Upper lobe of left lung (tissue), 6 donors: ENCODE data around the gene PPP1R26. TPM values are rescaled to one million over a fixed set of nuclear protein-coding genes. Genes with fewer than 3 reads are reported as not detected.
"Not testable (repeated sequence)": the region's sequence is repeated elsewhere in the genome, so short reads cannot be mapped to it uniquely, and the experiment has no call there.

ENCODE experiments used
- ATAC-seq, 2 donors: fragments of 200-7000 bp; cut with Tn5 transposase; one replicate each; pipeline ENCODE4 v1.9.1; 2022; ENCODE audit warnings: mild to moderate bottlenecking in 2 of 2, moderate library complexity in 2 of 2; ENCODE audit not compliant: low FRiP score in 2 of 2
- DNase-seq, 2 donors: peaks; one replicate each; pipeline ENCODE4 v3.0.0-alpha.2; 2019 to 2020
- H3K27ac ChIP-seq, 4 donors: fragments of 200-600 bp; sonication (generic); one replicate each; pipeline ENCODE4 v1.5.1; 2016 to 2019
- H3K27me3 ChIP-seq, 4 donors: fragments of 200-600 bp; sonication (generic); one replicate each; pipeline ENCODE4 v1.5.1; 2017 to 2019
- H3K36me3 ChIP-seq, 4 donors: fragments of 200-600 bp; sonication (generic); one replicate each; pipeline ENCODE4 v1.5.1; 2016 to 2019
- H3K4me1 ChIP-seq, 4 donors: fragments of 200-600 bp; sonication (generic); one replicate each; pipeline ENCODE4 v1.5.1; 2018 to 2019
- H3K4me3 ChIP-seq, 4 donors: fragments of 200-600 bp; sonication (generic); one replicate each; pipeline ENCODE4 v1.5.1; 2017 to 2019; ENCODE audit warnings: mild to moderate bottlenecking in 2 of 4, moderate library complexity in 1 of 4
- H3K9me3 ChIP-seq, 4 donors: fragments of 200-600 bp; sonication (generic); one replicate each; pipeline ENCODE4 v1.5.1; 2018 to 2019
- CTCF ChIP-seq, 6 experiments: fragments of 450-650 bp in 4 of 6; fragments of 200-600 bp in 2 of 6; sonication (generic) in 2 of 6; IDR thresholded peaks; one replicate each; pipeline ENCODE4 v1.5.1; 2016 to 2019; ENCODE audit warnings: antibody characterized with exemption in 6 of 6
- EP300 ChIP-seq, 4 donors: sonication (generic); formaldehyde crosslinking; IDR thresholded peaks; one replicate each; pipeline ENCODE4 v1.5.1; 2017; ENCODE audit warnings: antibody characterized with exemption in 4 of 4, control low read depth in 2 of 4
- POLR2A ChIP-seq, 4 donors: fragments of 450-650 bp; IDR thresholded peaks; one replicate each; pipeline ENCODE4 v1.5.1; 2016 to 2017; ENCODE audit warnings: antibody characterized with exemption in 4 of 4, mild to moderate bottlenecking in 2 of 4
- POLR2AphosphoS5 ChIP-seq, 2 donors: sonication (generic); formaldehyde crosslinking; IDR thresholded peaks; one replicate each; pipeline ENCODE4 v1.5.1; 2017; ENCODE audit warnings: antibody characterized with exemption in 2 of 2
- WGBS, 2 donors: methylation state at CpG; one replicate each; pipeline ENCODE4 v1.1.5; 2017 to 2018; 5-methylcytosine and 5-hydroxymethylcytosine counted together
- total RNA-seq, 6 donors: library from RNA; depleted of rRNA in 4 of 6; stranded (reverse); fragments of >200 nt in 4 of 6; gene quantifications; one replicate each; pipeline versions ENCODE4 v1.1.0 to v1.2.1, GENCODE V29; 2016 to 2021
- donor health status: DM: no; HTN: no; CAD: no; lungs with moderate emphysema.
- donor health status: DM: no; HTN: yes; CAD: no; lungs with severe emphysema.

The PPP1R26 gene
- total RNA-seq, 6 donors from 2014 or later, result 25.6 to 48.6 (median 33.8) TPM

DNA sequence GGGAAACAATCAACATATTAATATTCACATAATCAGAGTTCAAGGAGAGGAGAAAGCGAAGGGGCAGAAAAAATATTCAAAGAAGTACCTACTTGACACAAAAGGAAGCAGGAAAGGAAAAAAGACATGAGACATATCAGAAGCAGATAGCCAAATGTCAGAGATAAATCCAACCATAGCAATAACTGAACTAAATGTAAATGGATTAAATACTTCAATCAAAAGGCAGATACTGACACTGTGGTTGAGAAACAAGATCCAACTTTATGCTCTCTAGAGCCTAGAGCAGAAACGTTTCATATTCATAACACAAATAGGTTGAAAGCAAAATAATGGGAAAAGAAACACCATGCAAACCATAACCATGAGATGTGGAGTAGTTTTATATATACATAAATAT, 29.9 kb downstream of the PPP1R26 start:
- Histone ChIP-seq H3K36me3 (peaks cover 0 to 11% (median 8%) of the 10 kb centered on the region in 4 donors), H3K9me3 (no peaks in the 10 kb centered on the region), H3K4me3 (no peak overlapping the region), H3K4me1 (peaks cover 0 to 6% (median 3%) of the 10 kb centered on the region in 4 donors), H3K27me3 (no peaks in the 10 kb centered on the region), H3K27ac (no peak overlapping the region)
- 90 to 95% methylated on average over 2 of the region's 2 CpGs for WGBS, 2 donors
- no peak for DNase-seq
- no peak for TF ChIP-seq POLR2AphosphoS5 (IDR thresholded peaks at IDR 0.05)
- TF ChIP-seq EP300 (IDR thresholded peaks at IDR 0.05), result no peak
- no peak for TF ChIP-seq POLR2A (IDR thresholded peaks at IDR 0.05)
- no peak for TF ChIP-seq CTCF (IDR thresholded peaks at IDR 0.05)
- ATAC-seq, result no peak

DNA sequence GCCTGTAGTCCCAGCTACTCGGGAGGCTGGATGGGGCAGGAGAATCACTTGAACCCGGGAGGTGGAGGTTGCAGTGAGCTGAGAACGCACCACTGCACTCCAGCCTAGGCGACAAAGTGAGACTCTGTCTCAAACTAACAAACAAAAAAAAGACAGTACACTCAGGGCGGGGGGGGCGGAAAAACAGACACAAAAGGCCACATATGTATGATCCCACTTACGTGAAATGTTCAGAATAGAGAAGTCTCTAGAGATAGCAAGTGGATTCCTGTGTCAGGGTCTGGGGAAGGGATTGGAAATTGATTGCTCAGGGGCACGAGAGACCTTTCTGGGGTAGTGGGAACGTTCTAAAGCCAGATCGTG, 32.6 kb downstream of the PPP1R26 start:
- no peaks in the 10 kb centered on the region for H3K9me3 ChIP-seq
- no peak for TF ChIP-seq CTCF (IDR thresholded peaks at IDR 0.05)
- H3K27ac ChIP-seq, result no peak overlapping the region
- H3K4me3 ChIP-seq, result no peak overlapping the region
- ATAC-seq (no peak), DNase-seq (peak in 1 of 2 donors; percentile 2)
- H3K36me3 ChIP-seq, result no peaks in the 10 kb centered on the region
- 77 to 82% methylated on average over 10 of the region's 10 CpGs for WGBS, 2 donors
- no peaks in the 10 kb centered on the region for H3K27me3 ChIP-seq
- no peaks in the 10 kb centered on the region for H3K4me1 ChIP-seq

- H3K4me3 ChIP-seq, result no peak overlapping the region
- 59 to 67% methylated on average over 7 of the region's 7 CpGs for WGBS, 2 donors
- no peak for ATAC-seq
- H3K27me3 ChIP-seq, result no peaks in the 10 kb centered on the region
- H3K36me3 ChIP-seq, result no peaks in the 10 kb centered on the region
- H3K4me1 ChIP-seq, result no peaks in the 10 kb centered on the region
- TF ChIP-seq POLR2A (IDR thresholded peaks at IDR 0.05), result no peak
- no peaks in the 10 kb centered on the region for H3K9me3 ChIP-seq
- DNase-seq, result peak in 1 of 2 donors; percentile 18
- H3K27ac ChIP-seq, result no peak overlapping the region
Measured at GRCh38 chr9:135512904-135513303, 33.3 kb downstream of the PPP1R26 start.

DNA sequence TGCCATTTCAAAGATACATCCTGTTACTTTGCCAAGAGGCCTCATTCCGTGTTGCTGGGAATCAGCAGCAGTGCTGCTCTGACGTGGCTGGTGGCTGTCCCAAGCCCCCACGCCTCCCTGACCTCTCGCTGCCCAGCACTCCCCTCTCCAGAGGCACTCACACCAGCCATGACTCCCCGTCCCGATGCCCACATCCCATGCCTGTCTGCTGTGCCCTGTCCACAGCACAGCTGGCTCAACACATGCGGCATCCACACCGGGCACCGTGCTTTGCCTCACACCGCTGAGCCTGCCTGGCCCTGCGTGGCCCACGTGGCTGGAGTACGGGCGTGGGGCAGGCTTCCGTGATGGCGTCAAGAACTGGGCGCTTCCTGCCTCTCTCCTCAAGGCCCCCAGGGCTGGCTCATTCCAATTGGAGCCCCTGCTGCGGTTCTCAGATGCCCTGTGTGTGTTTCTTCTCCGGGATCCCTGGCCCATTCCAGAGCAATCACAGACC, 33.8 kb downstream of the PPP1R26 start:
- Histone ChIP-seq H3K36me3 (no peaks in the 10 kb centered on the region), H3K27ac (no peak overlapping the region), H3K9me3 (no peaks in the 10 kb centered on the region), H3K4me3 (no peak overlapping the region), H3K4me1 (no peaks in the 10 kb centered on the region), H3K27me3 (no peaks in the 10 kb centered on the region)
- 76 to 82% methylated on average over 13 to 19 of the region's 19 CpGs for WGBS, 2 donors
- peak in 1 of 2 donors; percentile 49 for ATAC-seq
- TF ChIP-seq EP300 (IDR thresholded peaks at IDR 0.05), result no peak
- TF ChIP-seq POLR2A (IDR thresholded peaks at IDR 0.05), result no peak
- no peak for TF ChIP-seq POLR2AphosphoS5 (IDR thresholded peaks at IDR 0.05)
- TF ChIP-seq CTCF (IDR thresholded peaks at IDR 0.05), result no peak
- peak; percentile 18 to 66 for DNase-seq

- peak; percentile 8 to 32 for DNase-seq
- H3K27me3 ChIP-seq, result not testable (repeated sequence)
Measured at GRCh38 chr9:135513906-135514305, 34.3 kb downstream of the PPP1R26 start.

DNA sequence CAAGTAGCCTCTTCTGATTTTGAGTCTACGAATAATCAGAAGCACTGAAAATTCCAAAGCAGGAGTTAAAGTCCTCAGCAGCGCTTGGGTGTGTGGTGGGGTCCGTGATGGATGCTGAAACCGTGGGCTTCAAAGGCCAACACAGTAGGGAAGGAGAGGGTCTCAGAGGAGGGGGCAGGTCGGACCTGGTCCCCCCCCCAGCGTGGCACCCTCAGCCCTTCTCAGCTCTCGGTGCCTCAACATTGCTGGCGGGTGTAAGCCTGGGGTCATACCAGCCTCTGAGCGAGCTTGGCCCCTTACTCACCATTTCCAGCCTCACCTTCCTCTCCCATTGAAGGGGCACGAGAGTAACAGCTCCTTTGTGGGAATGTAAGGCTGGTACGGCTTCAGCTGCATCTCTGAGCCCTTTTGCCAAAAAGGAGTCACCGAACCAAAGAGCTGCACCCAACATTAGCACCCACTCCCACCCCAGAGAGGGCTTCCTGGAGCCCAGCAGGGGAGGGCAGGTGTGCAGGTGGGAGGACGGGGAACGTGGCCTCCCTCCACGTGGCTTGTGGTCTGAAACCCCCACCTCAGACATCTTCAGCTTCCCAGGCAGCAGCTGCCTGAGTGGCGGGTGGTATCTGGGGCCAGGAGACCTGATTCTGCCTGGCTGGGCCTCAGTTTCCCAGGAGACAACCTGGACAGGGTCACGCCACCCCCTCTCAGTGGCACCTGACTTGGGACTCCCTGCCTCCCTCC, 34.9 kb downstream of the PPP1R26 start:
- no peaks in the 10 kb centered on the region for H3K27me3 ChIP-seq
- H3K4me3 ChIP-seq, result no peak overlapping the region
- ATAC-seq (no peak), DNase-seq (peak in 1 of 2 donors; percentile 6)
- no peaks in the 10 kb centered on the region for H3K9me3 ChIP-seq
- H3K4me1 ChIP-seq, result no peaks in the 10 kb centered on the region
- no peak overlapping the region for H3K27ac ChIP-seq
- no peaks in the 10 kb centered on the region for H3K36me3 ChIP-seq
- WGBS, 2 donors, result 76% methylated on average over 10 to 17 of the region's 17 CpGs
- TF ChIP-seq EP300 (IDR thresholded peaks at IDR 0.05) (no peak), POLR2AphosphoS5 (IDR thresholded peaks at IDR 0.05) (no peak), CTCF (IDR thresholded peaks at IDR 0.05) (no peak), POLR2A (IDR thresholded peaks at IDR 0.05) (no peak)

More at GRCh38 chr9:135513906-135514305, 34.3 kb downstream of the PPP1R26 start:
- not testable (repeated sequence) for ATAC-seq, H3K27ac ChIP-seq, H3K9me3 ChIP-seq, H3K4me3 ChIP-seq, H3K4me1 ChIP-seq, H3K36me3 ChIP-seq
- 84 to 86% methylated on average over 7 to 9 of the region's 9 CpGs for WGBS, 2 donors
